GM21528 (cell line): ENCODE data around the gene UST.

Experiments used
- ATAC-seq: cut with Tn5 transposase; IDR thresholded peaks from one replicate; pipeline ENCODE4 v1.9.1; 2021; ENCODE audit warnings: mild to moderate bottlenecking, moderate library complexity; ENCODE audit not compliant: unreplicated experiment, low FRiP score

The UST gene

DNA sequence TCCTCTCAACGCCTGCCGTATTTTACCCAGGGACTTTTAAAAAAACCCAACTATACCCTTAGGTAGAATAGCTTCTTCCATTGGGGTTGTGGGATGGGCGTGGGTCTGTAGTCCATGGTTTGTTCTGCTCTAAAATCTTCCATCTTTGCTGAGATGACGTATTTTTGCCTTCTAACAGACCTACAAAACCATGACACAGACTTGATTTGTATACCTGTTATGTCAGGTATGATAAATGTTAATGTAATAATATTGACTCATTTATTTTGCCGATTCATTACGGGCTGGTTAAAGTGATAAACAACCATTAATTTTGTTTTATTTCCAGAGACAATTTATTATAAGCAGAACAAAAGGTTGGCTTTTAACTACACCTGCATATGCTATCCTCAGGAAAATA lies 48.7 kb downstream of the UST start:
- no peak for ATAC-seq

GRCh38 chr6:148799647-148800046 lies 52.8 kb downstream of the UST start:
- ATAC-seq: no peak

GRCh38 chr6:148800536-148800935 lies 53.7 kb downstream of the UST start:
- no peak for ATAC-seq

GRCh38 chr6:148803979-148804378 lies 57.1 kb downstream of the UST start:
- no peak for ATAC-seq

DNA sequence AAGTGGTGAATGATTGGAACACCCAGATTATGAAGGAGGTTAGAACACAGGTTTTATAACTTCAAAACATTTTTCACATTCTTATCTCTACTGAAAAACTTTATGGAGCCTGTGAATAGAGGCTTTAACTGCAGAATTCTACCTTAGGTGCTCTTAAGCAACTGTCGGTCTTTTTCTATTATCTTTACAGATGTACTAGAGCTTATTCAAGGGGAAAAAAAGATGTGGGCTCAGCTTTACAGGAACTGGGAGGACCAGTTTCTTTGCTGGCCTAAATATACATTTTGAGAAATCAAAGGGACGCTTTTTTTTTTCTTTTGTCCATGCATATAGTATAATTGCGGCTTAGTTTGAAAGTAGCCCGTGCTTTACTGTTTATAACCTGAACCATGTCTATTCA lies 58.9 kb downstream of the UST start:
- ATAC-seq: no peak

DNA sequence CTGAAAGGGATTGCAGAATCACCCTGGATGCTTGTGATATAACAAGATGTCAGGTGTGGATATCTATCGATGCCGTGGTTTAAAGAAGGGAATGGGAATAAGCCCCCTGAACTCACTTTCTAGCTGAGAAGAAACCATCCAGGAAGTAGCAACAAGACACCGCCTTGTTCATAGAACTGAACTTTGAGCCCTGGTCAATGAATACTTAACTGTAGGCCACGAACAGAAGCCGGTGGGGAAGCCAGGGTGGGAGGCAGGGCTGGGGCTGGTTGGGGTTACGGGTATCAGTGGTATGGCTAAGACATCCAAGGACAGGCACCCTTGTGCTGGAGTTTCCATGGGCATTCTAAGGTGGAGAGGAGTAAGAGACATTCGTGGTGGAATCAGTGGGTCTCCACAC lies 61.0 kb downstream of the UST start:
- no peak for ATAC-seq

DNA sequence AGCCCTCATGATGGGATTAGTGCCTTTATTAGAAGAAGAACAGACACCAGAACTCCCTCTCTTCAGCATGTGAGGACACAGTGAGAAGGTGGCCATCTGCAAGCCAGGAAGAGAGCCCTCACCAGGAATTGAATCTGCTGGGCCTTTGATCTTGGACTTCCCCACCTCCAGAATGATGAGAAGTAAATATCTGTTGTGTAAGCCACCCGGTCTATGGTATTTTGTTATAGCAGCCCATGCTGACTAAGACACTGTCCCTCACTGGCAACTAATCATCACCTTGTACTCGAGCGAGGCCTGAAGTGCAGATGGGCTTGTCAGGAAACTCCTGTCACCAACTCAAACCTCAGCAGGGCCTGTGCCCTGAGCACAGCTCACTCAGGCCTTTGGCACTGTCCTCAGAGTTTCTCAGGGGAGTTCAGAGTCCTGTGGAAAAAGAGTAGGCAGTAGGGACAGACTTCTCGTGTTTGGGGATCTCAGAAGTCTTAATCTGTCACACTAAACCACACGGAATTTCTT lies 62.0 kb downstream of the UST start:
- ATAC-seq: no peak

DNA sequence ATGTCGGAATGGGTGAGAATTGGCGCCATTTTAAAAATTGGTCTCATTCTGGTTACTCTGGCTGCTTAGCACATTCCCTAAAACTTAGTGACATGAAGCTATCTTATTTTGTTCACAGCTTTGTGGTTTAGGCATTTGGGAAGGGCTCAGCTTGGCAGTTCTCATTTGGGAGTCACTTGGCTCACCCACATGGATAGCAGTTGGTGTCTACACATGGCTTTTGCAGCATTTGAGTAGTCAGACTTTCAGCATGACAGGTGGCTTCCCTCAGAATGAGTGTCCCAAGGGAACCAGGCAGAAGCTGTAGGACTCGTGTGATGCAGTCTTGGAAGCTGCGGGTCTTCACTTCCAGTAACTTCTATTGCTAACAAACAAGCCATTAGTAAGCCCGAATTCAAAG lies 64.6 kb downstream of the UST start:
- no peak for ATAC-seq

DNA sequence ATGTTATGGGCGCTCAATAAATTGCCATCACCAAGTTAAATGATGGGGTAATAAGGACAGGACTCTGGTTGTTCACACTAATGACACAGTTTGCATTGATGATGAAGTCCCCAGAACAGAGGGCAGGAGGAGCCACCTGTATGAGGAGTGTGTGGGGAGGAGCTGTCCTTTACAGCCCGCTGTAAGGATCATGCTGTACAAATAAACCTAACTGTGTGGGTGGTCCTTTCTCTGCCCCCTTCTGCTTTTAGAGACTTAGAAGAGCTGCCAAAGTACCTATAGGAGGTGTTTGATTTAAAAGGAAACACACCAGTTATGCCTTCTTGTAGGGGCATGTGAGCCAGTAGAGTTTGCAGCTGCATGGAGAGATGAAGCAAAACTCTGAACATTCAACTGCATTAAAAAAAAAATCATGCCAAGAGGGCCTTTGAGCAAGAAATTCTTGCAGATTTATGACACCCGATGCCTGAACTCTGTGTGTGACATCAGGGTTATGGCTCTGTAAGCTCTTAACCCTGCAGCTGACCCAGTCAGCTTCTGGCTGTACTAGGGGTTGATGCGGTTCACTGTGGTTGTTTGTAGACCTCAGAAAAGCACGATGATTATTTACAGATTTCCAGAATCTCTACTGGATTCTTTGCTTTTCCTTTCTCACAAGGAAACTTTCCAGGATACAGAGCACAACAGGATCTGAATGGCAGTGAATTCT lies 67.4 kb downstream of the UST start:
- ATAC-seq: no peak

DNA sequence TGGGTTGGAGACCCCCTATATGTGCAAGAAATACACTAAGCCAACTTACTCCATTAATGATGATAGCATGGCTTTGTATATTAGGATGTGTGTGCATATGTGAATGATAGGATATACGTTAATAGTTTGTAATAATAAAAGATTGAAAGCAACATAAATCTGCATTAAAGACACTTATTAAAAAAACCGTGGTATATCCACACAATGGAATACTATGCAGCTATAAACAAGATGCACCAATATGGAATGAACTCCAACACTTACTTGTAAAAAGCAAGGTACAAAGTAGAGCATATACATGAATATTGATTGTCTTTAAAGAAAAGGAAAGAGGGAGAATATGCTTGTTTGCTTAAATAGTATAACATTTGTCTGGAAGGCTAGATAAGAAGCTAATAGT lies 68.0 kb downstream of the UST start:
- no peak for ATAC-seq

- no peak for ATAC-seq
Measured at GRCh38 chr6:148816117-148816516, 69.3 kb downstream of the UST start.

GRCh38 chr6:148817689-148818088 lies 70.9 kb downstream of the UST start:
- no peak for ATAC-seq

DNA sequence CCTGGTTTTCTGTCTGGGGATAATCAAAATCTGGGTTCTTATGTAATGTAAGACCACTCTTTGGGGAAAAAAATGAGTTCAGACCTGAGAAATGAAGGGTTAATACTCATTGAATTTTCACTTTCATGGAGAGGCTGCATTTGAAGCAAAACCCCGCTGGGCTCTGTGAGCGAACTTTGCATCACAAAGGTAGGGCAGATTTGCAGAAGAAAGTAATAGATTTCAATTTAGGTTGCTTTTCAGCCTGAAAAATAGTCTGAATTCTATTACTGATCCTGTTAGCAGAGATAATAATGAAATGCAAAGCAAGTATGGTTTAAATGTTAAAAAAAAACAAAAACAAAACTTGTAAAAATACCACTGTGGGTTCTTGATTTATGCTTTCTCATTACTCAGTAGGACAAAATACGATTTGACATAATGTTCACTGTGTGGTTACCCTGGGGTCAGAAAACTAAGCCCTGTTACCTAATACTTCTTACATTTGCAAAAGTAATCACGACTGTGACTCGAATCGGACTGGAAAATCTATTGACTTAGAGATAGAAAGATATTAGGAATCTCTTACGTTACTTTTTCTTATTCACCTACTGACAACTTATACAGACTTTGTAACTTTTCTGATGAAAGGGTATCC lies 72.2 kb downstream of the UST start:
- no peak for ATAC-seq

DNA sequence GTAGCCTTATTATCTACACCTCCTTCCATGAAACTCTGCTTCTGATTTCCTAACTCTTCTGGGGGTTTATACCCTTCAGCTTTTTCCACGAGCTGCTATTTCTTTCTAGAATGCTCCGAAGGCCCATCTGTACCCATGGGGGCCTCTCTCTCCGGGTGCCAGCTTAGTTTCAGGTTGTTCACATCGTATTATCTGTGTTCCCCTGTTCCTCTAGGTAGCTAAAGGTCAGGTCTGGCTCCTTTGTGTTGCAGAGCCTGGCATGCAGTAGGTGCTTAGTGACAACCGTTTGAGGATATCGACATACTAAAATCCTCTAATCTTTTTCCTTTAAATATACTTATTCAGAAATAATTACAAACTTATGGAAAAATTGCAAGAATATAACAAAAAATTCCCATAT lies 73.0 kb downstream of the UST start:
- no peak for ATAC-seq

- ATAC-seq: no peak
Measured at GRCh38 chr6:148822819-148823218, 76.0 kb downstream of the UST start.

DNA sequence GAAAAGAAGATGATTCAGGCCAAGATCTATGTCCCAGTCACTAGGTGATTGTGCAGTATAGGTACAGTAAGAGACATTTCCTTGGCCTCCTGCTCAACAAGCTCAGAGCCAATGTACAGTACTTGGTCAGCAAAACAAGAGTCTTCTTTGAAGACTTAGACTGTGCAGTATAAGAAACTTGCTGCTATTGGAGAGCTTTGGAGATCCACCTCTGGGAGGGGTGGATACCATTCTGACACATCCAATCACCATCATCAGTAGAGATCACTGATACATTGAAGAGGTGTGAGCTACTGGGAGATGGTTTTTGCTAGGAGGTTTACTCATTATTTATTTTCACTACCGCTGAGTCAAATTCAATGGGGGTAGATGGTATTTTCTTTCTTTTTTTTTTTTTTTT lies 77.5 kb downstream of the UST start:
- no peak for ATAC-seq

DNA sequence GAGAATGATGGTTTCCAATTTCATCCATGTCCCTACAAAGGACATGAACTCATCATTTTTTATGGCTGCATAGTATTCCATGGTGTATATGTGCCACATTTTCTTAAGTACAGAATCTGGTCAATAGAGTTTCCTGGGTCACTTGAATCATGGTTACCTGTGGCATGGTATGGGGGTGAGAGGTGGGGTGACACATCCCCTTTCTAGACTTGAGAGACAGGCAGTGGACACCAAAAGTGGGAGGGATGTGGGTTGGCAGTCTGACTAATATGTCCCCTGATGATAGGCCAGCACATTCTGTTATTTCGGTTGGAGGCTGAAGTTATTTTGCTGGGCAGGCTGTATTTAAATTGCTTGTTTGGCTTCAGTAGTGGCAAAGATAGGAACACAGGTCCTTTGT lies 78.1 kb downstream of the UST start:
- ATAC-seq: no peak

DNA sequence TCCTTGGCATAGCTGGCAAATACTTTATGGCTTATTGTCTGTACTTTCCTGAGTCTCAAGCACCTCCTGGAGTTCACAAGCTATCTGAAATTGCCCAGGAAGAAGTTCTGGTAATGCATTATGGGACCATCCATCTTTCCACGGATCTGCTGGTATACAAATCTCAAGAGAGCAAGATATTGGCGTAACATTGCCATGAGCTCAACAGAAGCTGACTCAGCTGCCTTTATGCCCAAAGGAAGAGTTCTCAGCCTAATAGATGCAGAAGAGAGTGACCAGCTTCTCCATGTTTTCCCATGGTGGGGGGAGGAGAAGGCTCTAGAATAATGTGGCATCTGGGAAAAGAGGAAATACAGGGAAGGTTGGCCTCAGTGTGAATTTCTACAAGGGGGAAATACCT lies 78.7 kb downstream of the UST start:
- ATAC-seq: no peak

DNA sequence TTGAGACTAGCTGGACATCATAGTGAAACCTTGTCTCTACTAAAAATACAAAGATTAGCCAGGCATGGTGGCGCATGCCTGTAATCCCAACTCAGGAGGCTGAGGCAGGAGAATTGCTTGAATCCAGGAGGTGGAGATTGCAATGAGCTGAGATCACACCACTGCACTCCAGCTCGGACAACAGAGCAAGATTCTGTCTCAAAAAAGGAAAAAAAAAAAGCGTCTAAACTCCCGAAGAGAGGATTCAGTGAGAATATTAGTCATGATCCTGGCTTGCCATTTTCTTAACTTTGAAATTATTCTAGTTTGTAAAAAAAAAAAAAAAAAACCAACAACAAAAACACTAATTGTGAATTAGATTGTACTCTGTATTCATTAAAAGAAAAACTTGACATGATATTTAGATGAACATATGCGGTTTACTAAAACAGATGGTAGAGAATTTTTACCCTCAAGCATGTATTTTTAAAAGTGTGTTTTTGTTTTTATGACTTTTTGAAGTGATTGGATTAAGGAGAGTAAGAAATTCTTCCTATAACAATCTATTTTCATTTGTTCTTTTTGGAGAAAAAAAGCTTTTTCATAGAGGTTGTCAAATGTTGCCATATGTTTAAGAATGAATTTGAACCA lies 80.7 kb downstream of the UST start:
- no peak for ATAC-seq

- ATAC-seq: no peak
Measured at GRCh38 chr6:148828047-148828446, 81.2 kb downstream of the UST start.

DNA sequence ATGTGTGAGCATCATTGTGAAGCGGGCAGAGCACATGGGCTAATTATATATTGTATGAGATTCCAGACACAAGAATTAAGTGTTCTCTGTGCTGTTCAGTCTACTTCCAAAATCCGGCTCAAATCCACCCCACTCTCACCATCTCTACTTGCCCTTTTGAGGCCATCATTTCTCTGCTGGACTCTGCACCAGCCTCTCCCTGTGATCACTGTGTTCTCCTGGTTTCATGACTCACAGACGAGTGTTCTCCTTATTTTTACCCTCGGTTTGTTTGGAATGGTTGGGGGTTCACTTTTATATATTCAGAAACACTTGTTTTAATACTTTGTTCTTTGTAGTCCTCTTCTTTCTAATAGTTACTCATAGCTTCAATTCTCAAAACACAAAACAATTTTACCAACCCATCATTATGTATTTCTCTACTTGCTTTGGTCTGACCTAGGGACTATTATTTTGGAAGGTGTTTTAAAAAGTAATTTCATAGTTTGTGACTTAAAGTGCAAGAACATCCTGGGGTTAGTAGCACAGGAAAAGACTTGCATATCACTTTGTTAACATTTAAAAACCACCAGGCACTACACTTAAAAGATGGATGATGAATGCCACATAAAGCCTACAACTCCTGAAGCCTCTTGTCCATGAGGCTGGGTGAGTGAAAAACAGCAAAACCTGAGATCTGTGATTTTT lies 82.7 kb downstream of the UST start:
- ATAC-seq: no peak
